K562 (cell line): Measurements from ENCODE around the gene PIGN. TPM values are rescaled to one million over a fixed set of nuclear protein-coding genes. Genes with fewer than 3 reads are reported as not detected.

Experiments
- ATAC-seq: fragments of 200-7000 bp; cut with Tn5 transposase; 3 replicates; pipeline ENCODE4 v1.9.1; 2020; ENCODE audit warnings: moderate library complexity
- BruUV-seq: library from RNA; stranded (reverse); fragments of 400-500 nt; replicated peaks from 2 replicates; lab custom pipeline; 2021; lab: Mats Ljungman, UMichigan
- CTCF ChIA-PET: fragments of 300-600 bp; formaldehyde crosslinking; extraction: SDS; loops from one replicate; lab custom pipeline; 2021; ENCODE audit warnings: low intra/inter-chr PET ratio; lab: Yijun Ruan, JAX
- POLR2A ChIA-PET: fragments of 300-600, 350-650 bp; sonication (Branson Sonifier 250); formaldehyde crosslinking; extraction: SDS; loops from one replicate; lab custom pipeline; 2021; ENCODE audit warnings: antibody characterized with exemption, inconsistent platforms; lab: Yijun Ruan, JAX
- DNase-seq, 4 experiments: peaks; one replicate each; pipeline versions ENCODE4 v3.0.0 to v3.0.0-alpha.2; 2011 to 2018; ENCODE audit warnings: low spot score in 3 of 4, mixed read lengths in 3 of 4; ENCODE audit errors: extremely low read depth in 1 of 4
- FAIRE-seq: peaks from 2 replicates; lab custom pipeline; 2011; peaks lifted over from hg19 to GRCh38; lab: Jason Lieb, UNC
- H2AFZ ChIP-seq: 2 replicates; pipeline ENCODE4 v1.6.0; 2011; ENCODE audit warnings: low read depth, low read length, control low read depth, inconsistent platforms
- H3K27ac ChIP-seq: fragments of 200-600 bp; 3 replicates; pipeline ENCODE4 v1.8.0; 2011; ENCODE audit warnings: low read depth, mild to moderate bottlenecking, control low read depth, inconsistent platforms, low read length, moderate library complexity, mixed read lengths; ENCODE audit errors: extremely low read depth
- H3K27me3 ChIP-seq, 2 experiments: fragments of 300-600 bp in 1 of 2; 2 replicates in 1 of 2; 3 replicates in 1 of 2; pipeline versions ENCODE4 v1.6.0 to v1.8.0; 2011; ENCODE audit warnings: inconsistent platforms in 2 of 2, low read length in 2 of 2, mild to moderate bottlenecking in 1 of 2, mixed read lengths in 1 of 2, moderate library complexity in 1 of 2; ENCODE audit not compliant: control insufficient read depth in 2 of 2, insufficient read depth in 2 of 2
- H3K36me3 ChIP-seq: fragments of 300-600 bp; 3 replicates; pipeline ENCODE4 v1.8.0; 2011; ENCODE audit warnings: mild to moderate bottlenecking, low read length, inconsistent platforms; ENCODE audit not compliant: control insufficient read depth, insufficient read depth
- H3K4me1 ChIP-seq, 2 experiments: fragments of 200-600 bp in 1 of 2; replicated peaks in 1 of 2; 2 replicates in 1 of 2; 3 replicates in 1 of 2; pipeline versions ENCODE4 v1.5.1 to v1.8.0; 2011; ENCODE audit warnings: inconsistent platforms in 2 of 2, low read length in 2 of 2, mild to moderate bottlenecking in 1 of 2, mixed read lengths in 1 of 2, moderate library complexity in 1 of 2; ENCODE audit not compliant: control insufficient read depth in 2 of 2, insufficient read depth in 2 of 2
- H3K4me2 ChIP-seq: 2 replicates; pipeline ENCODE4 v1.6.1; 2011; ENCODE audit warnings: low read length, control low read depth, inconsistent platforms, mixed read lengths; ENCODE audit not compliant: insufficient read depth
- H3K4me3 ChIP-seq: fragments of 200-600 bp; sonication (generic), shearing (Covaris generic); 2 replicates; pipeline ENCODE4 v1.5.1; 2016; ENCODE audit warnings: control low read depth, inconsistent platforms
- H3K79me2 ChIP-seq: fragments of 200-600 bp; 3 replicates; pipeline ENCODE4 v1.8.0; 2011; ENCODE audit warnings: low read length, inconsistent platforms; ENCODE audit not compliant: control insufficient read depth, insufficient read depth
- H3K9ac ChIP-seq, 2 experiments: 2 replicates each; pipeline versions ENCODE4 v1.6.0 to v1.6.1; 2011; ENCODE audit warnings: low read depth in 2 of 2, low read length in 2 of 2, control low read depth in 1 of 2, inconsistent platforms in 1 of 2, mild to moderate bottlenecking in 1 of 2, mixed read lengths in 1 of 2; ENCODE audit not compliant: insufficient read depth in 1 of 2
- H3K9me1 ChIP-seq: one replicate; pipeline ENCODE4 v1.6.0; 2011; ENCODE audit warnings: inconsistent platforms, mild to moderate bottlenecking, low read length, moderate library complexity; ENCODE audit not compliant: control insufficient read depth, insufficient read depth
- H3K9me3 ChIP-seq: replicated peaks from 2 replicates; pipeline ENCODE4 v1.5.1; 2011; ENCODE audit warnings: low read depth, low read length, inconsistent platforms; ENCODE audit not compliant: control insufficient read depth, insufficient read depth
- H4K20me1 ChIP-seq: replicated peaks from 2 replicates; pipeline ENCODE4 v1.6.1; 2011; ENCODE audit warnings: low read length, inconsistent platforms, mixed read lengths; ENCODE audit not compliant: control insufficient read depth, insufficient read depth
- C11orf30 ChIP-seq: fragments of 450-650 bp; IDR thresholded peaks from 2 replicates; pipeline ENCODE4 v1.6.1; 2016; ENCODE audit warnings: low read depth, mild to moderate bottlenecking
- NFE2L1 ChIP-seq: fragments of 450-650 bp; IDR thresholded peaks from 2 replicates; pipeline ENCODE4 v1.6.1; 2016; ENCODE audit warnings: missing genetic modification characterization, low read depth, mild to moderate bottlenecking, missing compliant biosample characterization, moderate library complexity, borderline replicate concordance
- ZNF143 ChIP-seq: sonication (generic); formaldehyde crosslinking; IDR thresholded peaks from 2 replicates; pipeline ENCODE4 v1.9.0; 2022; ENCODE audit warnings: mild to moderate bottlenecking, missing genetic modification reagents
- ZNF316 ChIP-seq: fragments of 450-650 bp; IDR thresholded peaks from 2 replicates; pipeline ENCODE4 v1.6.1; 2016
- WGBS: fragments of 100-300 bp; shearing (Covaris generic); methylation state at CpG from one replicate; pipeline ENCODE4 v1.1.6; 2016; ENCODE audit warnings: low coverage, mixed read lengths; ENCODE audit not compliant: insufficient coverage; ENCODE audit errors: missing lambda C conversion rate; 5-methylcytosine and 5-hydroxymethylcytosine counted together
- in situ Hi-C: fragments of 300-500 bp; cut with MboI; formaldehyde crosslinking; loops from 4 replicates; pipeline ENCODE4 v1.15.0; 2018; ENCODE audit warnings: inconsistent platforms, mixed read lengths
- intact Hi-C: fragments of 100-400 bp; cut with micrococcal nuclease; formaldehyde crosslinking; loops from 2 replicates; pipeline ENCODE4 v1.14.2; 2022
- polyA plus RNA-seq, 8 experiments: library from polyadenylated mRNA; depleted of rRNA in 4 of 8; stranded (reverse) in 5 of 8; unstranded in 3 of 8; fragments of >200 nt; fragmentation: Nextera tagmentation in 2 of 8; fragmentation: Illumina TruSeq in 1 of 8; extraction: Ambion mirVana in 2 of 8; extraction: Trizol in 1 of 8; gene quantifications; 2 replicates each; pipeline versions ENCODE4 v1.2.1 to v1.2.3, GENCODE V29; 2011 to 2014; ENCODE audit warnings: inconsistent platforms in 1 of 8, missing spikeins in 1 of 8
- total RNA-seq, 7 experiments: library from RNA; depleted of rRNA in 6 of 7; stranded (reverse); fragments of >200 nt in 6 of 7; fragmentation: Illumina TruSeq in 2 of 7; extraction: Trizol in 2 of 7; gene quantifications; 2 replicates each; pipeline versions ENCODE4 v1.2.1 to v1.2.3, GENCODE V29; 2011 to 2021; ENCODE audit warnings: low replicate concordance in 1 of 7

PIGN gene
- total and polyA plus RNA-seq, 9 of the 15 experiments (the other 6 are each of a cell fraction or from before 2014, with no cell fraction given), result 9.9 to 25.6 (median 17.3) TPM

DNA sequence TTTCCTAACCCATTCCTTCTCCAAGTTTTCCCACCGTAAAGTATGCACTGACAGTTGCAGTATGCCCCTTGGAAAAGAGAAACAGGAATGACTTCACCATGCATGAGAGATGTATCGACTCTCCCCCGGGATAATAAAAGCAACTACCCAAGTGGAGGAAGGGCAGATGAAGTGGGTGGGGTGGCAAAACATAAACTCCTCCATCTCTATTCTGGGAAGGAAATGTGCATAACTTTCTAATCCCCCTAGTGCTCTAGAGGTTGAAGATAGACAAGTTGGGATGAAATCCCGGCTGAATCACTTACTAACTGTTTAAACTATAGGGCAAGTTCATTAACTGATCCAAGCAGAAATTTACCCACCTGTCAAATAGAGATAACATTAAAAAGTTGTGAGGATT is 89.2 kb downstream of the PIGN start (continued):
- TF ChIP-seq NFE2L1 (tag), result no peak
- TF ChIP-seq, all 486 proteins: peak for 0

DNA sequence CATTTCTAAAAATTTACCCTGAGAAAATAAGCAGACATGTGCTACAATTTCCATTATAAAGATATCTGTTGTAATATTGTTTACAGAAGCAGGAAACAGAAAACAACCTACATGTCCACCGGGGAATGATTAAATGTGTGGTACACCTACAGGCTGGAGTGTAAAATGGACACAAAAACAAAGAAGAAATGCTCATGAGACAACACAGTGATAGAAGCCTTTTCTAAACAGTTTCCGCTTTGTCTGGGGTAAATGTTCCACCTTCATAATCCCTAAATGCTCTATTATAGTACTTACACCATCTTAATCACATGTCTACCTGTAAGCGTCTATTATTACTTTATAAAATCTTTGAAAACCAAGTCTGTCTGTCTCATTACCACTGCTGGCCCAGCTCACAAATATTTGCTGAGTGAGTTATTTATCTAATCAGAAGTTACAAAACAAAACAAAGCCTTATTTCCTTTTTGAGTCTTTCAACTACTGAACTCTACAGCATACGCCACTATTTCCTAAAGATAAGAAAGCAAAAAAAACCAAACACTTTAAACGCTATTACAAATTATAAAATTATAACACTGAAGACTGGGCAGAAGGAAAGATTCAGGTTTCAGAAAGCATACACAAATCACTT is 95.3 kb downstream of the PIGN start:
- Histone ChIP-seq H3K4me3 (no peak overlapping the region), H4K20me1 (no peaks in the 10 kb centered on the region), H3K9me1 (no peaks in the 10 kb centered on the region), H3K4me1 (no peaks in the 10 kb centered on the region; a peak in 1 of 5 replicates), H3K36me3 (peaks cover 10% of the 10 kb centered on the region; the same call in 2 of the 3 replicates), H3K9ac (no peak overlapping the region), H3K4me2 (no peak overlapping the region), H2AFZ (no peak overlapping the region), H3K27ac (no peak overlapping the region), H3K79me2 (no peaks in the 10 kb centered on the region), H3K9me3 (no peaks in the 10 kb centered on the region), H3K27me3 (no peaks in the 10 kb centered on the region)
- CTCF ChIA-PET, result no interaction called here
- in situ Hi-C loops, result no loop called here
- no peak for FAIRE-seq
- TF ChIP-seq ZNF316 (peak; percentile 43; the same call in 1 of the 2 replicates), ZNF143 (no peak), C11orf30 (peak; percentile 40; the same call in 1 of the 2 replicates)
- POLR2A ChIA-PET, result interaction anchor here (1.0 kb wide), 1 partner anchor 12 kb away, joined by 3 read pairs; no protein-coding TSS in a partner anchor
- no TSS peak for BruUV-seq
- WGBS, result 85% methylated on average over 4 of the region's 5 CpGs
- intact Hi-C loops, result no loop called here
- no peak for DNase-seq
- no peak for ATAC-seq
